GM04503 (cell line): ENCODE data around the gene NSD1.
"Not testable (repeated sequence)": the region's sequence is repeated elsewhere in the genome, so short reads cannot be mapped to it uniquely, and the experiment has no call there.

Experiments
- DNase-seq: peaks from one replicate; pipeline ENCODE4 v3.0.0-alpha.2; 2012; ENCODE audit warnings: low read depth

Gene NSD1

DNA sequence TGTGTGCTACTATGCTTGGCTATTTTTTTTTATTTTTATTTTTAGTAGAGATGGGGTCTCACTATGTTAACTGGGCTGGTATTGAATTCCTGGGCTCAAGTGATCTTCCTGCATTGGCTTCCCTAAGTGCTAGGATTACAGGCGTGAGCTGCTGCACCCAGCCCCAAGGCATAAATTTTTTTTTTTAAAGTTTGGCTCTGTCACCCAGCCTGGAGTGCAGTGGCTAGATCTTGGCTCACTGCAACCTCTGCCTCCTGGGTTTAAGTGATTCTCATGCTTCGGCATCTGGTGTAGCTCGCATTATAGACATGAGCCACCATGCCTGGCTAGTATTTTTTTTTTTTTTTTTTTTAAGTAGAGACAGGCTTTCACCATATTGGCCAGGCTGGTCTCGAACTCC is 99.6 kb downstream of the NSD1 start:
- DNase-seq: peak; percentile 31

DNA sequence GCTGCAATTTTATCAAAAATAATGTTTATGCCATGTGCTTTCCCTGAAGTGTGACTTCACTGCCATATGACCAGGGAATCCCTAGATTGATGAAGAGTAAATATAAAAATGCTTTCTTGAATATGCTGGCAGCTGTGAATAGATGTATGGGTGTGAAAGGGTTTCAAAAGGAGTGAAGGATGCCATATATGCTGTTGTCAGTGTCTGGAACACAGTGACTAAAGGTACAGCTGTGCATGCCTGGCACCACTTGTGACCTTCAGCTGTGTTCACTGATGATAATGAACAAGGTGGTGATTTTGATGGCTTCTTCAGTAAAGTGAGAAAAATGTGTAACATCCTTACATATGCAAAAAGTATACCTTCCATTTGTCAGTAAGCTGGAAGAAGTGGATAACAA is 100.2 kb downstream of the NSD1 start:
- DNase-seq: no peak

DNA sequence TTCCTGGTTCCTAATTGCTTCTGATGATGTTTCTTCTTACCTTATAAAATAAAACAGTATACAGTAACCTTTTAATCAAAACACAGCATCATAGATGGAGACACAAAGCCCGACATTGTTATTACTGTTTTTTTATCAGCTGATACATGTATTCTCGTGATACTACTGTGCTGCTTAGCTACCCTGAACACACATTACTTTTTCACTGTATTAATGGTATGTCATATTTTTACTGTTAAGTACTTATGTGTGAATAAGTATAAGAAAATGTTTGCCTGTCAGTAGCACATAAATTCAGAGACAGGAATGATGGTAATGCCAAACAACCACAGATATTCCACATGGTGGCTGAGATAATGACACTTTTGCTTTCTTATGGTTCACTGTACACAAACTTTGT is 101.3 kb downstream of the NSD1 start:
- peak; percentile 31 for DNase-seq

DNA sequence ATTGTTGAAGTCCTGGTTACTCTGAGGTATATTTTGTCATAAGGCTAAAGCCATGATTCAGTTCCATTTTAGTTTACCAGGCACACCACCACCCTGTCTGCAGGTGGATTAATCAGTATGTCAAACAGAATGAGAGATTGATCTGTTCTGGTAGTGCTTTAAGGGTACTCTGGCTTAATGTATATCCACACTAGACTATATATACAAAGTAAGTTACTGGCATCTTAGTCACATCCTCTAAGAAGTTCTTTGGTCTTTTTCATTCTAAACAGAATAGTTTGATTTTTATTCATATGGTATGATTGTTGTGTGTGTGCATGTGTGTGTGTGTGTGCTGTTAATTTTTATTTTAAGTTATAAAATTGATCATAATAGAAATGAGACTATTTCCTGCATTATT is 108.2 kb downstream of the NSD1 start:
- no peak for DNase-seq

DNA sequence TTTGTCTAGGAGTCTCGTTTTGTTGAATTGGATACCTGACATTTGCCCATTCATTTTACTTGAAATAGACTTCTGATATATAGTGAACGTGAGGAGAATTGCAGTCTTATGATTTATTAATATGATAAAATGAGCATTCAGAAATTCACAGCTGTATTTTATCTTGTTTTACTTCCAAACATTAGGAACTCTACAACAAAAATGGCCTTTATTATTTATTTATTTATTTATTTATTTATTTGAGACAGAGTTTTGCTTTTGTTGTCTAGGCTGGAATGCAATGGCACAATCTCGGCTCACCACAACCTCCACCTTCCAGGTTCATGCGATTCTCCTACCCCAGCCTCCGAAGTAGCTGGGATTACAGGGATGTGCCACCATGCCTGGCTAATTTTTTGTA is 108.7 kb downstream of the NSD1 start:
- no peak for DNase-seq

DNA sequence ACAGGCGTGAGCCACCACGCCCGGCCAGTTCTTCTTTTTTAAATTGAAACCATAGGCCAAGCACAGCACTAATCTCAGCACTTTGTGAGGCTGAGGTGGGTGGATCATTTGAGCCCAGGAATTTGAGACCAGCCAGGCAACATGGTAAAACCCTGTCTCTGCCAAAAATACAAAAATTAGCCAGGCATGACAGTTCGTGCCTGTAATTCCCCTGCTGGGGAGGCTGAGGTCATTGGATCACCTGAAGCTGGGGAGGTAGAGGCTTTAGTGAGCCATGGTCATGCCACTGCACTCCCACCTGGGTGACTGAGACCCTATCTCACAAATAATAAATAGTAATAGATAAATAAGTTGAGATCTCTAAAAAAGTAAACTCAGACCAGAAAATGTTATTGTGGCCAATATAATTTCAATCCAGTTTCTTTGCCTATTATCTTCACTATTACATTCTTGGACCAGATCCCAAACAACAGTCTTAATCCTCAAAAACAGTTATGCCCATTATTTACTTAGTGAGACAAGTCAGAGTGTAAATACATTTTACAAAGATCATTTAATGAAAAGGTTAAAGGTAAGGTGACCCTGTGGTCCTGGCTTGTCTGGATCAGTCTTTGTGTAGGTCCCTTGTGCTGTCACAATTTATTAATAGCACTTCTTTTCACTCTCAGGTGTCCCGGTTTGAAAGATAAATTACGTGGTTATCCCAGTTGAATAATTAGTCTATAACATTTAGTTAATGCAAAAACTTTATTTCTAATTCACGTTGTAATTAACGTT is 116.4 kb downstream of the NSD1 start:
- DNase-seq: no peak

DNA sequence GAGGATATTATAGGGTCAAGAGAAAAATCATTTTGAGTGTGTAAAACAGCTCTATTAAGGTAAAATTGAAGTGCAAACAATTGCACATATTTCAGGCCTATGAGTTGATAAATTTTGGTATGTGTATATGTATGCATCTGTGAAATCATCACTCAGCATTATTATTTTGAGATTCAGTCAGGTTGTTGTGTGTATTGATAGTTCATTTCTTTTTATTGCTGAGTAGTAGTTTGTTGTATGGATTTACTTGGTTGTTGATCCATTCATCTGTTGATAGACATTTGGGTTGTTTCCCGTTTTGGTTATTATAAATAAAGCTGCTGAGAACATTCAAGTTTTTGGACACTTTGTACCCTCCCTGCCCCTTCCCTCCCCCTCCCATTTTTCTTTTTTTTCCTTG is 119.7 kb downstream of the NSD1 start:
- no peak for DNase-seq

DNA sequence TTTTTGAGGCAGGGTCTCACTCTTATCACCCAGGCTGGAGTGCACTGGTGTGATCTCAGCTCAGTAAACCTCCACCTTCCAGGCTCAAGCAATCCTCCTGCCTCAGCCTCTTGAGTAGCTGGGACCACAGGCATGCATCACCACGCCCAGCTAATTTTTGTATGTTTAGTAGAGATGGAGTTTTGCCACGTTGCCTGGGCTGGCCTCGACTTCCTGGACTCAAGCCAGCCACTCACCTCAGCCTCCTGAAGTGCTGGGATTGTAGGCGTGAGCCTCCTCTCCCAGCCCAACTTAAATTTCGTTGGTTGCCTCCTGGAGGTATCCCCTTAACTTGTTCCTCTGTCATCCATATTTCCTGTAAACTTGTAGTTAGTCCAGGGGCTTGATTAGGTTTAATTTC is 122.7 kb downstream of the NSD1 start:
- no peak for DNase-seq

DNA sequence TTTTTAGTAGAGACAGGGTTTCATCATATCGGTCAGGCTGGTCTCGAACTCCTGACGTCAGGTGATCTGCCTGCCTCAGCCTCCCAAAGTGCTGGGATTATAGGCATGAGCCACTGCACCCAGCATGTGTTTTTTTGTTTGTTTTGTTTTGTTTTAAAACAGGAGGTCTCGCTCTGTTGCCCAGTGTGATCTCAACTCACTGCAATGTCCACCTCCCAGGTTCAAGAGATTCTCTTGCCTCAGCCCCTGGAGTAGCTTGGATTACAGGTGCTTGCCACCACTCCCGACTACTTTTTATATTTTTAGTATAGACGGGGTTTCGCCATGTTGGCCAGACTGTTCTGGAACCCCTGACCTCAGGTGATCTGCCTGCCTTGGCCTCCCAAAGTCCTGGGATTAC is 125.1 kb downstream of the NSD1 start:
- DNase-seq: not testable (repeated sequence)

DNA sequence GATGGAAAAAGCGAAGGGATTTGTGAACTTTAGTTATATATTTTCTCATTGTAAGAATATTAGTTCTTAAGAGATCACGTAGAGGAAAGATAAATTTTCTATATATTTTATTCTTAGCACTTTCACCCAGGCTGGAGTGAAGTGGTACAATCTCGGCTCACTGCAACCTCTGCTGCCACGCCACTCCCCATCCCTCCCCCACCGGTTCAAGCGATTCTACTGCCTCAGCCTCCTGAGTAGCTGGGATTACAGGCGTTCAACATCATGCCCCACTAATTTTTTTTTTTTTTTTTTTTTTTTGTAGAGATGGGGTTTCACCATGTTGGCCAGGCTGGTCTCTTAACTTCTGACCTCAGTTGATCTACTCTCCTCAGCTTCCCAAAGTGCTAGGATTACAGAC is 127.4 kb downstream of the NSD1 start:
- DNase-seq: no peak

DNA sequence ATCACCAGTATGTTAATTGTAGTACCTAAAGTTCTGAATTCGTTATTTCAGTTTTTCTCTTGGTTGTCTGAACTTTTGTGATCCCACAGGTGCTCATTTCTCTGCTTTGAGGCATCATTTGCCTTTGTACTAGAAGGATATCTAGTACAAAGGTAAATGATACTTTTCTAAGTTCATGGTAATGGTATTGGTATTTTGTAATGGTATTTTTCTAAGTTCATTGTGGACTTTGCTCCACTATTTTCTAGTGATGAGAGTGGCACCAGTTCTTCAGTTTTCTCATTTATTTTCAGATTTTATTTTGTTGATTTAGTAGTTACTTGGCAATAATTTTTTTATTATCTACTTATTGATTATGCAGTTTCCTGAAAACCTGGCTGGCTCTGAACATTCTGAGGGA is 127.9 kb downstream of the NSD1 start:
- DNase-seq: no peak

DNA sequence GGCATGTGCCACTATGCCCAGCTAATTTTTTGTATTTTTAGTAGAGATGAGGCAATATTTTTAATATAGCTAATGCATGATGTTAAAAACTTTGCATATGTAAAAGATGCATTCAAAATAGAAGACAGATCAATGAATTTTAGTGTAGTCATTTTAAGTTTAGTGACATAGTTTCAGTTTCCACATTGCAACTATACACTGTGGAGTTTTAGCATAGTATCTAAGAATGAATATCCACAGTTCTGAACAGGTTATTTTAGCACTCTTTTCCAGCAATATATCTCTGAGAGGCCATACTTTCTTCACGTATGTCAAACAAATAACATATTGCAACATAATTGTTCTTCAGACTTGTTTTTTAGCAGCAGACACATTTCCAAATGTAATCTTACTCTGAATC is 130.6 kb downstream of the NSD1 start:
- DNase-seq: no peak

DNA sequence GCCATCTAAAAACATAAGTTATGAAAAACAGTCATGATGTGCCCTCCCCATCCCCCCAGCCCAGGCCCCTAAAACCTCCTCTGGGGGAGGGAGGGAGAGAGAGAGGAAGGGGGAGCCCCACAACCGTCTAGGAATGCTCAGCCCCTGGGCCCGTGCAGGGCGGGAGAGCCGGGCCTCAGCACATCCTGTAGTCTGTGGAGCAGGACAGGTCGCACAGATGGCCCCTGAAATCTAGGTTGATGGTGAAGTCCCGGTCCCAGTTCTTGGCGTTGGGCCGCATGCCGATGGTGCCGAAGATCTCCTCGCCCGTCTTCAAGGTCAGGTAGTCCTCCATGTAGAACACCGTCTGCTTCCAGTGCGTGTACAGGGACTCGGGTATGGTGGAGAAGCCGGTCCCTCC is 131.8 kb downstream of the NSD1 start:
- DNase-seq: no peak

DNA sequence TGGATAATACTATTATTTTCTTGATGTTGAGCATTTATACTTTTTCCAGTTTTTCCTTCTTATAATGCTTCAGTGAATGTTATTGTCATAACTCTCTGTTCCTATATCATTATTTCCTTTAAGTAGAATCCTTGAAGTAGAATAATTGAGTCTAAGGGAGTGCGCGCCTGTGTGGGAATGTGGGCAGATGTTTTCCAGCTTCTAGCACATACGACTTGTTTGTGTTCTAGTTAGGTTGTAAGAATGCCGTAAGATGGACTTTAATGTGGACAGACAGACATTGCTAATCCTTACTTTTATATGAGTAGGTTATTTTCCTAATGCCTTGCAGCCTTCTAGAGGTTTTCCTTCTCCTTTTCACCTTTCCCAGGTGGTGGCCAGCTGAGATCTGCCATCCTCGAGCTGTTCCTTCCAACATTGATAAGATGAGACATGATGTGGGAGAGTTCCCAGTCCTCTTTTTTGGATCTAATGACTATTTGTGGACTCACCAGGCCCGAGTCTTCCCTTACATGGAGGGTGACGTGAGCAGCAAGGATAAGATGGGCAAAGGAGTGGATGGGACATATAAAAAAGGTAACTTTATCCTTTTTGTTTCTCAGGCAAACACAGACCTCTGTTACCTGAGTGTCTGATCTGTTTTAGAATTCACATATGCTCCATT is 135.8 kb downstream of the NSD1 start:
- DNase-seq: no peak

DNA sequence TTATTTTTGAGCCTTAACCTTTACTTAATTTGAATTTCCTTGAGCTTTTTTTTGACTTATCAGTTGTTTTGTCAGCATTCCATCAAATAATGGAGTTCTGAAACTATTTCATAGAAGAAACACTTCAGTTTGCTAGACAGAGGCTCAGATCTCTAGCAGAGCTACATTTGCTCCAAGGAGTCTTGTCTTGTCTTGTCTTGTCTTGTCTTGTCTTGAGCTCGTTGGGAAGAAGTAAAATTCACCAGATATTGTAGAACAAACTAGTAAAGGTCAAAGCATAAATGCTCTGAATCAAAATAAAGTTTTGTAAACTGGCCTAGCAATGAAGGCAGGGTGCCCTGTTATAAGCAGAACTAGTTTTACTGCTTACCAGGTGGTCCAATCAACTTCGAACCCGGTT is 136.4 kb downstream of the NSD1 start:
- DNase-seq: no peak

DNA sequence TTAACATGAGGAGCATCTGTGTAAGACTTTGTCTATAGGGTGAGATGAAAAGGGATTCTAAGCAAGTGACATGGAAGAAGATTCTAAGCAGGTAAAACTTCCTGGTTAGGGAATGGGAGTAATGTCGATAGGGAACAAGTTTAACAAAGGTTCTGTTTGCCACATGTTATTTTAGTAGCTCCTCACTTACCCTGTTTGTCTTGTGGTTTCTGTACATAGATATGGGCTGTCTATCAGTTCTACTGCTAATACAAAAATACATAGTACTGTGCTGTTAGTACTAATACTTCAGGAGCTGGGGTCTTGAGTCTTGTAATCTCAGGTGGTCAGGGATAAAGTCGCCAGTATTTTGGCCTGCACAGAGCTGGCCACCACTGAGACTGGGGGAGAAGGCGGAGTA is 137.1 kb downstream of the NSD1 start:
- DNase-seq: no peak

DNA sequence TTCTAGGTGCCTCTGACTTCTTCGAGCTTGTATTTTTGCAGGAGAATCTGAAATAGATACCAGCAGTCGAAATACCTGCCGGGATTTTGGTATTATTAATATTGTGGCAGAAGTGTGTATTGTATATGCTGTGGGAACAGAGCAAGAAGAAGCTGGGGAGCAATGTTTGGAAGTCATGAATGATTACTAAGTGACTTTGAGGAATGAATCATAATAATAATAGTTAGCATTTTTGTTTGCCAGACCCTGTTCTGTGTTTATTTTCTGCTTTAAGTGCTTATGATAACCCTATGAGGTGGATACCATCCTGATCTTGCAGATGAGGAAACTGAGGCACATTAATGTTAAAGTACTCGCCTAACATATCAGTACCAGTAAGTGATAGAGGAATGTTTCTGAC is 137.5 kb downstream of the NSD1 start:
- DNase-seq: no peak

DNA sequence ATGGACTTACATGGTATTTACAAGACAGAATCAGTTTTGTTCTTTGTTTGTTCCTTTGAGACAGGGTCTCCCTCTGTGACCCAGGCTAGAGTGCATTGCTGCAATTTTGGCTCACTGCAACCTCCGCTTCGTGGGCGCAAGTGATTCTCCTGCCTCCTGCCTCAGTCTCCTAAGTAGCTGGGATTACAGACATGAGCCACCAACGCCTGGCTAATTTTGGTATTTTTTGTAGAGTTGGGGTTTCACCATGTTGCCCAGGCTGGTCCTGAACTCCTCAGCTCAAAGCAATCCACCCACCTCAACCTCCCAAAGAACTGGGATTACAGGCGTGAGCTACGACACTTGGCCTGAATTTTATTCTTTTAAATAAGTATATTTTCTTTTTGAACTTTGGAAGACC is 142.3 kb downstream of the NSD1 start:
- DNase-seq: no peak

DNA sequence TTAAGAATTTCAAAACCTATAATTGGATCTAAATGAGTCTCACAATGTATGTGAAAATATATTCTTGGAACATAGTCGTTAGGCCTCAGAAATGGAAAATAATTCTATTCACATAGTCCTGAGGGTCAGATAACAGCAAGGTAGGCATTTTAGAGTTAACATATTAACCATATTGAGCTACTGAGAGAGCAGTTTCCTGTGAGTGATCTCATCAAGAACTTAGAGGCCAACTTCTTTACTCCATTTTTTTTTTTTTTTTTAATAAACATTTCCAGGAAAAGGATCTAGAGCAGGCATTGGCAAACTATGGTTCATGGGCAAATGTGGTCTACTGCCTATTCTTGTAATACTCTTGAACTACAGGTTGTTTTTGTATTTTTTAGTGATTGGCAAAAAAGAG is 143.3 kb downstream of the NSD1 start:
- no peak for DNase-seq

DNA sequence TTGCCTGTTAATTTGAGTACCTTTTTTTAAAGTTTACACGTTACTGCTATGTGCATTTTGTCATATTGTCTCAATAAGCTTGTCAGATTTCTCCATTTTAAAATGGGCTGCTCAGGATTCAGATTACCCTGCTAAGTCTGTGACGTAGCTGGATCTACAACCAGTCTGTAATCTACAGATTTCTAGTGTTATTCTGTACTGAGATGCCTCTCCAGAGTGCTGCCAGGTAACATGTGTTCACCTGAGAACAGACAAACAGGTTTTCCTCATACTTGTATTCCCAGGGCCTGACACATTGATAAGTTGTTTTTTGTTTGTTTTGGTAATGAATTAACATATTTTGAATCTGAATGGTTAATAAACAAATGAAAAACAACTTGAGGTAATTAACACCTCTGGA is 154.6 kb downstream of the NSD1 start:
- no peak for DNase-seq

DNA sequence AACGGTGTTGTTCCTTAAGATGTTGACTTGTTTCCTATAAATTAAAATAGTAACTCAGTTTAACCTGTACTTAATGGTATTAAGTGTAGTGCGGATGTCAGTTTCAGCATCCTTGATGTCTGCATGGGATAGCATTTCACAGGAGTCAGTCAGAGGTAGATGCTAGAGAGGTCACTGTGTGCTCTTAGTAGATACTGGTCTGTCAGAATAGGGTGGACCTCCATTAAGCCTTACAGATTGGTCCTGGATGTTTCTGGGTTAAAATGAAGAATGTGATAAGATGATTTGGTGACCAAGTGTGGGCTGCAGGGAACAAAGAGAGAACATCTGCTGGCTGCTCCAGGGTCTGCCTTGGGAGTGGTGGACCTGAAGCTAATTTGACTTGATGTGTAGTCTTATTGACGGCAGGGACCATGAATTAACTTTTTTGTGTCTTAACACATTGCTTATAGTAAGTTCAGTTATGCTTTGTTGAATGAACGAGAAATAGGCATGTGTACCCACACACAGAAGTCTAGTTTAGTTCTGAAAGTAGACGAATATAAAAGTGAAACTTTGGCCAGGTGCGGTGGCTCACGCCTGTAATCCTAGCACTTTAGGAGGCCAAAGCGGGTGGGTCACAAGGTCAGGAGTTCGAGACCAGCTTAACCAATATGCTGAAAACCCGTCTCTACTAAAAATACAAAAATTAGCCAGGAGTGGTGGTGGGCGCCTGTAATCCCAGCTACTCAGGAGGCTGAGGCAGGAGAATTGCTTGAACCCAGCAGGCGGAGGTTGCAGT is 157.4 kb downstream of the NSD1 start:
- no peak for DNase-seq

DNA sequence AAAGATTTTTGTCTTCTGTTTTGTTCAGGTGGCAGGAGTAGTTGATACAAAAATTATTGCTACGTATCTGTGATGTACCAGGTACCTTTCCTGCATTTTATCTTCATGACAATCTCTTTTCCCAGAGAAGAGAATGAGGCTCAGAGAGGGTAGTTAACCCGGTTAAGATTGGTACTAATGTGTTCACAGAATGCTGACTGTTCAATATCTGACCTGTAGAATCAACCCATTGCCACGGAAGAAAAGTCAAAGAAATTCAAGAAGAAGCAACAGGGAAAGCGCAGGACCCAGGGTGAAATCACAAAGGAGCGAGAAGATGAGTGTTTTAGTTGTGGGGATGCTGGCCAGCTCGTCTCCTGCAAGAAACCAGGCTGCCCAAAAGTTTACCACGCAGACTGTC is 158.2 kb downstream of the NSD1 start:
- no peak for DNase-seq
